Parathyroid adenoma (tissue), 2 donors: ENCODE measurements around the gene APBB3.
A peak's percentile ranks its signal among the peaks of the same experiment; 100 is the strongest.

ENCODE experiments used
- H2AFZ ChIP-seq: fragments of 300-600 bp; sonication (generic); one replicate; pipeline ENCODE4 v1.7.0; 2017; ENCODE audit warnings: antibody characterized with exemption, mild to moderate bottlenecking
- H3K27ac ChIP-seq: fragments of 300-600 bp; sonication (generic); one replicate; pipeline ENCODE4 v1.7.0; 2017
- H3K27me3 ChIP-seq: fragments of 300-600 bp; sonication (generic); one replicate; pipeline ENCODE4 v1.7.0; 2017; ENCODE audit warnings: low read length; ENCODE audit not compliant: control insufficient read depth, insufficient read depth
- H3K36me3 ChIP-seq: fragments of 300-600 bp; sonication (generic); one replicate; pipeline ENCODE4 v1.7.0; 2017; ENCODE audit warnings: low read length; ENCODE audit not compliant: control insufficient read depth, insufficient read depth
- H3K4me1 ChIP-seq: fragments of 300-600 bp; sonication (generic); one replicate; pipeline ENCODE4 v1.7.0; 2017; ENCODE audit warnings: control low read depth
- H3K4me2 ChIP-seq: fragments of 300-600 bp; sonication (generic); one replicate; pipeline ENCODE4 v1.7.0; 2017; ENCODE audit warnings: low read length
- H3K4me3 ChIP-seq: fragments of 300-600 bp; sonication (generic); one replicate; pipeline ENCODE4 v1.7.0; 2017; ENCODE audit warnings: low read depth, low read length
- H3K79me2 ChIP-seq: fragments of 300-600 bp; sonication (generic); one replicate; pipeline ENCODE4 v1.7.0; 2017; ENCODE audit warnings: control low read depth
- H3K9ac ChIP-seq: fragments of 300-600 bp; sonication (generic); one replicate; pipeline ENCODE4 v1.7.0; 2017; ENCODE audit warnings: mild to moderate bottlenecking
- H3K9me3 ChIP-seq: fragments of 300-600 bp; sonication (generic); one replicate; pipeline ENCODE4 v1.7.0; 2017; ENCODE audit warnings: low read length; ENCODE audit not compliant: control insufficient read depth
- TF ChIP-seq, protein P1 (sequence below): fragments of 300-600 bp; sonication (generic); IDR thresholded peaks from one replicate; pipeline ENCODE4 v1.7.0; 2017; ENCODE audit warnings: antibody characterized with exemption, mild to moderate bottlenecking
- donor health status: primary hyperparathyroidism.

The APBB3 gene

DNA sequence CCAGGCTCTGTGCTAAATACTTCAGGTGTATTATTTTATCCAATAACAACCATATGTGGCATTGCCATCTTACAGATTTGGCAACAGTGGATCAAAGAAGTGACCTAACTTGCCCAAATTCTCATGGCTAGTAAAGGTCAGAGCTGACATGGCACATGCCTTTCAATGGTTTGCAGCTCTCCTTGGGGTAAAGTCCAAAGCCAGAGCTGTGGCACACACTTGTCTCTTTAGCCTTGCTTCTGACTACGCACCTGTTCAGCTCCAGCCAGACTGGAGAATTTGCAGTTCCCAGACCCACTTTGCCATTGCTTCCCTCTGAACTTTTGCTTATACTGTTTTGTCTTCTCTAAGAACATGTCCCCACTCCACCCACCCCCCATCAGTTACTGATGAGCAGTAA, 6.1 kb upstream of the APBB3 start:
- Histone ChIP-seq H3K4me3 (no peak overlapping the region), H3K36me3 (no peaks in the 10 kb centered on the region), H3K9me3 (no peaks in the 10 kb centered on the region), H3K79me2 (no peaks in the 10 kb centered on the region), H3K4me2 (no peak overlapping the region), H2AFZ (no peak overlapping the region), H3K4me1 (peaks cover 6% of the 10 kb centered on the region), H3K9ac (no peak overlapping the region), H3K27ac (no peak overlapping the region), H3K27me3 (no peaks in the 10 kb centered on the region)
- TF ChIP-seq, protein P1, sequence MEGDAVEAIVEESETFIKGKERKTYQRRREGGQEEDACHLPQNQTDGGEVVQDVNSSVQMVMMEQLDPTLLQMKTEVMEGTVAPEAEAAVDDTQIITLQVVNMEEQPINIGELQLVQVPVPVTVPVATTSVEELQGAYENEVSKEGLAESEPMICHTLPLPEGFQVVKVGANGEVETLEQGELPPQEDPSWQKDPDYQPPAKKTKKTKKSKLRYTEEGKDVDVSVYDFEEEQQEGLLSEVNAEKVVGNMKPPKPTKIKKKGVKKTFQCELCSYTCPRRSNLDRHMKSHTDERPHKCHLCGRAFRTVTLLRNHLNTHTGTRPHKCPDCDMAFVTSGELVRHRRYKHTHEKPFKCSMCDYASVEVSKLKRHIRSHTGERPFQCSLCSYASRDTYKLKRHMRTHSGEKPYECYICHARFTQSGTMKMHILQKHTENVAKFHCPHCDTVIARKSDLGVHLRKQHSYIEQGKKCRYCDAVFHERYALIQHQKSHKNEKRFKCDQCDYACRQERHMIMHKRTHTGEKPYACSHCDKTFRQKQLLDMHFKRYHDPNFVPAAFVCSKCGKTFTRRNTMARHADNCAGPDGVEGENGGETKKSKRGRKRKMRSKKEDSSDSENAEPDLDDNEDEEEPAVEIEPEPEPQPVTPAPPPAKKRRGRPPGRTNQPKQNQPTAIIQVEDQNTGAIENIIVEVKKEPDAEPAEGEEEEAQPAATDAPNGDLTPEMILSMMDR: no peak

DNA sequence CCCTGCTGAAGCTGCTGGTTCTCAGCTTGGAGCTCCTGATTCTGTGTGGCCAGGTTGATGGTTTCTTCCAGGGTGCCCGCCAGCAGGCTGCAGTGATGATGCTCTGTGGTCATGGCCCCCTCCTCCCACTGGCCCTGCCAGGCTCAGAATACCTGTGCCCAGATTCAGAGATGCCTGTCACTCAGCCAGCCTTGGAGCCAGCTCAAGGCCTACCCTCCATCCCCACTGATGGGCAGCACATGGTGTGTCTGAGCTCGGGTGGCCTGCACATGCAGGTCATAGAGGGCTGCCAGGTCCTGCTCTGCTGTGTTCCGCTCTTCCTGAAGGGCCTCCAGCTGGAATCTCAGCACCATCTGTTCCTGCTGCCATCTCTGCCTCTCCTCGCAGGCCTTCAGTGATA, 5.7 kb upstream of the APBB3 start:
- Histone ChIP-seq H3K9ac (no peak overlapping the region), H2AFZ (no peak overlapping the region), H3K27me3 (no peaks in the 10 kb centered on the region), H3K9me3 (no peaks in the 10 kb centered on the region), H3K79me2 (no peaks in the 10 kb centered on the region), H3K4me3 (no peak overlapping the region), H3K4me1 (peaks cover 10% of the 10 kb centered on the region), H3K4me2 (no peak overlapping the region), H3K27ac (peak overlapping the region; percentile 55), H3K36me3 (no peaks in the 10 kb centered on the region)
- TF ChIP-seq, protein P1: no peak

DNA sequence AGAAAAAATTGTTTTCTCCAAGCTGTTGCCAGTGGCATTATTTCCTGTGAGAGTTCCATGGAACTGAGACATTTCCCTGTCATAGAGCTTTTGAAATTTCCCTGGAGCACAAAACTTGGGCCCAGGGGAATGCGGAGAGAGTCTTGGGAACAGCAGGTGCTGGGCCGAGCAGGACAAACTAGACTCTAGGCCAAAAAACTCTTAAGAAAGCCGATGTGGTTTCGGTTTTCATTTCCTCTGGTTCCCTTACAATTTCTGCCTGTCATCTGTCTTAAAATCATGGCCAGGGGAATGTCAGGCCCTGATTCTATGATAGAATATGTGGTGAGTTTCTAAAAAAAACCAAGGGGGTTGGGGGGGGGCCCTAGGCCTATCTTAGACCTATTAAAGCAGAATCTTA, 4.8 kb upstream of the APBB3 start:
- H3K36me3 ChIP-seq: no peaks in the 10 kb centered on the region
- H3K27me3 ChIP-seq: no peaks in the 10 kb centered on the region
- peaks cover 10% of the 10 kb centered on the region for H3K4me1 ChIP-seq
- no peak overlapping the region for H3K4me3 ChIP-seq
- H2AFZ ChIP-seq: no peak overlapping the region
- peak overlapping the region; percentile 55 for H3K27ac ChIP-seq
- no peak overlapping the region for H3K4me2 ChIP-seq
- H3K9me3 ChIP-seq: no peaks in the 10 kb centered on the region
- TF ChIP-seq, protein P1: no peak
- no peaks in the 10 kb centered on the region for H3K79me2 ChIP-seq
- no peak overlapping the region for H3K9ac ChIP-seq

DNA sequence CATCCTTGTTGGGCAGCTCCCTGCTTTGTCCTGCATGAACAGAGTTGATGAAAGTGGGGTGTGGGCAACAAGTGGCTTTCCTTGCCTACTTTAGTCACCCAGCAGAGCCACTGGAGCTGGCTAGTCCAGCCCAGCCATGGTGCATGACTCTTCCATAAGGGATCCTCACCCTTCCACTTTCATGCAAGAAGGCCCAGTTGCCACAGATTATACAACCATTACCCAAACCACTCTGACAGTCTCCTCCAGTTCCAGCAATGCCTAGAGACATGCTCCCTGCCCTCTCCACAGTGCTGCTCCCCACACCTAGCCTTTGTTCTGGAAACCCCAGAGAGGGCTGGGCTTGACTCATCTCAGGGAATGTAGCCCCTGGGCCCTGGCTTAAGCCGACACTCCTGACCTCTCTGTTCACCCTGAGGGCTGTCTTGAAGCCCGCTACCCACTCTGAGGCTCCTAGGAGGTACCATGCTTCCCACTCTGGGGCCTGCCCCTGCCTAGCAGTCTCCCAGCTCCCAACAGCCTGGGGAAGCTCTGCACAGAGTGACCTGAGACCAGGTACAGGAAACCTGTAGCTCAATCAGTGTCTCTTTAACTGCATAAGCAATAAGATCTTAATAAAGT, 4.2 kb upstream of the APBB3 start:
- peak overlapping the region; percentile 55 for H3K27ac ChIP-seq
- peaks cover 13% of the 10 kb centered on the region for H3K4me1 ChIP-seq
- no peaks in the 10 kb centered on the region for H3K79me2 ChIP-seq
- TF ChIP-seq, protein P1: no peak
- no peak overlapping the region for H3K4me3 ChIP-seq
- H3K9me3 ChIP-seq: no peaks in the 10 kb centered on the region
- no peak overlapping the region for H3K4me2 ChIP-seq
- H3K27me3 ChIP-seq: no peaks in the 10 kb centered on the region
- H2AFZ ChIP-seq: no peak overlapping the region
- no peaks in the 10 kb centered on the region for H3K36me3 ChIP-seq
- H3K9ac ChIP-seq: no peak overlapping the region

DNA sequence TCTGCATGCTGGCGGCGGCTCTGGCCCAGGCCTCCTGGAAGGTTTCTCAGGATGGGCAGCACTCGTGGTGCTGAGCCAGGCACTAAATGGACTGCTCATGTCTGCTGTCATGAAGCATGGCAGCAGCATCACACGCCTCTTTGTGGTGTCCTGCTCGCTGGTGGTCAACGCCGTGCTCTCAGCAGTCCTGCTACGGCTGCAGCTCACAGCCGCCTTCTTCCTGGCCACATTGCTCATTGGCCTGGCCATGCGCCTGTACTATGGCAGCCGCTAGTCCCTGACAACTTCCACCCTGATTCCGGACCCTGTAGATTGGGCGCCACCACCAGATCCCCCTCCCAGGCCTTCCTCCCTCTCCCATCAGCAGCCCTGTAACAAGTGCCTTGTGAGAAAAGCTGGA, 3.5 kb upstream of the APBB3 start:
- TF ChIP-seq, protein P1: no peak
- H3K4me2 ChIP-seq: no peak overlapping the region
- no peaks in the 10 kb centered on the region for H3K9me3 ChIP-seq
- H3K36me3 ChIP-seq: no peaks in the 10 kb centered on the region
- no peak overlapping the region for H3K4me3 ChIP-seq
- peaks cover 19% of the 10 kb centered on the region for H3K4me1 ChIP-seq
- no peak overlapping the region for H3K27ac ChIP-seq
- no peaks in the 10 kb centered on the region for H3K27me3 ChIP-seq
- no peak overlapping the region for H3K9ac ChIP-seq
- H2AFZ ChIP-seq: no peak overlapping the region
- no peaks in the 10 kb centered on the region for H3K79me2 ChIP-seq
